Measurements from ENCODE around the gene MKS1.

MKS1 gene

GRCh38 chr17:58245428-58246103 lies 26.5 kb upstream of the MKS1 start:
- no peak for TF ChIP-seq PAX5 (IDR thresholded peaks at IDR 0.05; ENCODE audit: insufficient read depth, low read length, severe bottlenecking)
- no peak for TF ChIP-seq POLR2A (IDR thresholded peaks at IDR 0.05; ENCODE audit: low read depth, low read length)
- no peak for TF ChIP-seq TAF1 (IDR thresholded peaks at IDR 0.05; ENCODE audit: low read depth, low read length)
- no peak for TF ChIP-seq SPI1 (IDR thresholded peaks at IDR 0.05; ENCODE audit: low read depth, low read length)
- TF ChIP-seq POLR2AphosphoS5 (IDR thresholded peaks at IDR 0.05; ENCODE audit: low read depth, low read length): no peak
- no peak for TF ChIP-seq POU2F2 (IDR thresholded peaks at IDR 0.05; ENCODE audit: low read depth, low read length)
- DNase-seq (ENCODE audit: insufficient read length, low spot score): no peak
- no peak for FAIRE-seq

- no peak for FAIRE-seq
- no peak for DNase-seq (ENCODE audit: insufficient read length, low spot score)
- TF ChIP-seq POLR2AphosphoS5 (IDR thresholded peaks at IDR 0.05; ENCODE audit: low read depth, low read length) (no peak), POU2F2 (IDR thresholded peaks at IDR 0.05; ENCODE audit: low read depth, low read length) (no peak), SPI1 (IDR thresholded peaks at IDR 0.05; ENCODE audit: low read depth, low read length) (no peak), TAF1 (IDR thresholded peaks at IDR 0.05; ENCODE audit: low read depth, low read length) (no peak)
These were observed 25.9 kb upstream of the MKS1 start for GRCh38 chr17:58244963-58245362.

- no peak for DNase-seq (ENCODE audit: insufficient read length, low spot score)
- no peak for TF ChIP-seq POLR2AphosphoS5 (IDR thresholded peaks at IDR 0.05; ENCODE audit: low read depth, low read length)
- TF ChIP-seq PAX5 (IDR thresholded peaks at IDR 0.05; ENCODE audit: insufficient read depth, low read length, severe bottlenecking): no peak
- no peak for TF ChIP-seq SPI1 (IDR thresholded peaks at IDR 0.05; ENCODE audit: low read depth, low read length)
- no peak for TF ChIP-seq POU2F2 (IDR thresholded peaks at IDR 0.05; ENCODE audit: low read depth, low read length)
- no peak for TF ChIP-seq POLR2A (IDR thresholded peaks at IDR 0.05; ENCODE audit: low read depth, low read length)
- TF ChIP-seq TAF1 (IDR thresholded peaks at IDR 0.05; ENCODE audit: low read depth, low read length): no peak
- FAIRE-seq: no peak
These were observed 23.2 kb upstream of the MKS1 start for GRCh38 chr17:58242171-58242784.

DNA sequence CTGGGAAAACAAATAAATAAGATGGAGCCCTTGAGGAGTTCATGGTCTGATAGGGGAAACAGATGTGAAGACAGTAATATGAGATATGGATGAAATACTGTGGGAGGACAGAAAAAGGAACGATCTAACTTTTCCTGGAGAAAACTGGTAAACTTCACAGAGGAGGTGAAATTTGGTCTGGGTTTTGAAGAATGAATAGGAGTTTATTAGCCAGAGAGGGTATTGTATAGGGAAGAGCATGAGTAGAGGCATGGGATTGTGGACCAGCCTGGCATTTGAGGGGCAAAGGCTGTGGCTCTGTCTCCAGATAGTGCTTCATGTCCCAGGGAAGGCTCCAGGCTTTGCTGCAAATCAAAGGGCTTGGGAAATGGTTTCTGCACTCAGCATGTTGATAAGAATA lies 20.9 kb upstream of the MKS1 start:
- TF ChIP-seq POLR2AphosphoS5 (IDR thresholded peaks at IDR 0.05; ENCODE audit: low read depth, low read length) (no peak), POLR2A (IDR thresholded peaks at IDR 0.05; ENCODE audit: low read depth, low read length) (no peak), POU2F2 (IDR thresholded peaks at IDR 0.05; ENCODE audit: low read depth, low read length) (no peak), TAF1 (IDR thresholded peaks at IDR 0.05; ENCODE audit: low read depth, low read length) (no peak), SPI1 (IDR thresholded peaks at IDR 0.05; ENCODE audit: low read depth, low read length) (no peak), PAX5 (IDR thresholded peaks at IDR 0.05; ENCODE audit: insufficient read depth, low read length, severe bottlenecking) (no peak)
- DNase-seq (ENCODE audit: insufficient read length, low spot score) (no peak), FAIRE-seq (no peak)

DNA sequence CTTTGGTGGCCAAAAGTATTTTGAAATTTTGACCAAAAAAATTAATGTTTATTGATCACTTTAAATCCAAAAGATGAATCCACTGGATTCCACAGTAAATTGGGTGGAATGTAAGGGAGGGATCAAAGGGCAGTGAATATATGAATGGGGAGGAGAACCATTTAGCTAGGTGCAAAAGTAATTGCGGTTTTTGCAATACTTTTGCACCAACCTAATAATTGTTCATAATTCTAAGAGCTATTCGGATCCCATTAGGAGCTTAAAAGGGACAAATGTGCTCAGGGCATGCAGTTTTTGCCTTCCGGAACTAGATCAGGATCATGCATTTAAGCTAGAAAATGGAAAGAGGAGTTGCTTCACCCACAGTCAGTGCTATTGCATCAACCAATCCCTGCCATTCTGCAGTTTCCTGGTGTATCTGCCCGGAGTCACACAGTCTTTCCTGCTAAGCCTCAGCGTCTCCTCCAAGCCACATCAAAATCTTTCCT lies 19.1 kb upstream of the MKS1 start, which contains the start of gene LPO:
TSS of gene LPO (plus strand) at position 438 of the 488 bp plus-strand sequence. CDS start 4,396 bp downstream, outside the sequence.
- FAIRE-seq: no peak

DNA sequence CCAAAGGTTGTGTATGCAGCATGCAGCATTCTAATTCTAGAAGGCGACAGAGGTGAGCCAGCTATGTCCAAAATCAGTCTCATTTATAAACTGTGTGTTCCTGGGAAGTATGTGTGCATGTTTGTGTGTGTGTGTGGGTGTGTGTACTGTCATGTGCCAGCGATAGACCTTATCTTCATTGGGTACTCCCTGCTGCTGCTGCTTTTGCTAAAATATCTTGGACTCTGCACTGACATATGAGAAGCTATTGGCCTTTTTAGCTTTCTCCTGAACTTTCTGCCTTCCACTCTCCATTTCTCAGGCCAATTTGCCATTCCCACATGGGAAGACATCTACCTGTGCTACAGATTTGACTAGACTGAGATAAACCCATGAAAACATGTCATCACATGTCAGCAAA lies 17.3 kb upstream of the MKS1 start:
- DNase-seq (ENCODE audit: insufficient read length, low spot score) (no peak), FAIRE-seq (no peak)
- TF ChIP-seq SPI1 (IDR thresholded peaks at IDR 0.05; ENCODE audit: low read depth, low read length): no peak
- no peak for TF ChIP-seq TAF1 (IDR thresholded peaks at IDR 0.05; ENCODE audit: low read depth, low read length)
- no peak for TF ChIP-seq POLR2A (IDR thresholded peaks at IDR 0.05; ENCODE audit: low read depth, low read length)
- TF ChIP-seq PAX5 (IDR thresholded peaks at IDR 0.05; ENCODE audit: insufficient read depth, low read length, severe bottlenecking): no peak
- TF ChIP-seq POLR2AphosphoS5 (IDR thresholded peaks at IDR 0.05; ENCODE audit: low read depth, low read length): no peak
- TF ChIP-seq POU2F2 (IDR thresholded peaks at IDR 0.05; ENCODE audit: low read depth, low read length): no peak

More for the DNA sequence above, 19.1 kb upstream of the MKS1 start, which contains the start of gene LPO:
- TF ChIP-seq POLR2AphosphoS5 (IDR thresholded peaks at IDR 0.05; ENCODE audit: low read depth, low read length): no peak
- TF ChIP-seq POU2F2 (IDR thresholded peaks at IDR 0.05; ENCODE audit: low read depth, low read length): no peak
- TF ChIP-seq PAX5 (IDR thresholded peaks at IDR 0.05; ENCODE audit: insufficient read depth, low read length, severe bottlenecking): no peak
- no peak for TF ChIP-seq SPI1 (IDR thresholded peaks at IDR 0.05; ENCODE audit: low read depth, low read length)
- no peak for TF ChIP-seq POLR2A (IDR thresholded peaks at IDR 0.05; ENCODE audit: low read depth, low read length)
- no peak for TF ChIP-seq TAF1 (IDR thresholded peaks at IDR 0.05; ENCODE audit: low read depth, low read length)
- DNase-seq (ENCODE audit: insufficient read length, low spot score): no peak

GRCh38 chr17:58235821-58236220 lies 16.8 kb upstream of the MKS1 start:
- FAIRE-seq (no peak), DNase-seq (ENCODE audit: insufficient read length, low spot score) (no peak)
- TF ChIP-seq TAF1 (IDR thresholded peaks at IDR 0.05; ENCODE audit: low read depth, low read length): no peak
- no peak for TF ChIP-seq POU2F2 (IDR thresholded peaks at IDR 0.05; ENCODE audit: low read depth, low read length)
- TF ChIP-seq POLR2AphosphoS5 (IDR thresholded peaks at IDR 0.05; ENCODE audit: low read depth, low read length): no peak
- TF ChIP-seq SPI1 (IDR thresholded peaks at IDR 0.05; ENCODE audit: low read depth, low read length): no peak
- TF ChIP-seq POLR2A (IDR thresholded peaks at IDR 0.05; ENCODE audit: low read depth, low read length): no peak
- no peak for TF ChIP-seq PAX5 (IDR thresholded peaks at IDR 0.05; ENCODE audit: insufficient read depth, low read length, severe bottlenecking)

GRCh38 chr17:58234512-58234911 lies 15.5 kb upstream of the MKS1 start:
- FAIRE-seq: peak; percentile 26
- DNase-seq (ENCODE audit: insufficient read length, low spot score): no peak
- no peak for TF ChIP-seq POU2F2 (IDR thresholded peaks at IDR 0.05; ENCODE audit: low read depth, low read length)
- TF ChIP-seq POLR2AphosphoS5 (IDR thresholded peaks at IDR 0.05; ENCODE audit: low read depth, low read length): no peak
- no peak for TF ChIP-seq PAX5 (IDR thresholded peaks at IDR 0.05; ENCODE audit: insufficient read depth, low read length, severe bottlenecking)
- TF ChIP-seq SPI1 (IDR thresholded peaks at IDR 0.05; ENCODE audit: low read depth, low read length): no peak
- TF ChIP-seq TAF1 (IDR thresholded peaks at IDR 0.05; ENCODE audit: low read depth, low read length): no peak
- no peak for TF ChIP-seq POLR2A (IDR thresholded peaks at IDR 0.05; ENCODE audit: low read depth, low read length)

DNA sequence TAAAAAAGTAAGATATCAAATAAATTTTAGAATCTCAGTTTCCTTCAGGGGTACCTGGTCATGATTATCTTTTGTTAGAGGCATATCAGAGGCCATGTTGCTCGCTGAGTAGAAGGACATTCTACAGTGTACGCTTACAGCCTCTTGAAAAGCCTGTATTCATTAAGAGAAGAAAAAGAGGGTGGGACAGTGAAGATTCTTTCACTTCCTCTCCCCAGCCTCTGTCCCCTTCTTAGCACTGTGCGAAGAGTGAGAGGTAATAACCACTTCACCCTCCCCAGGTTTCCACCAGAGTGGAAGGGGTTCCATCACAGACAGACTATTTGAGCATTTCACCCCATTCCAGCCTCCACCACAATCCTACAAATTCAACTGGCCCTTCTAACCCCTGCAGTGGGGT lies 14.5 kb upstream of the MKS1 start:
- TF ChIP-seq SPI1 (IDR thresholded peaks at IDR 0.05; ENCODE audit: low read depth, low read length) (peak; percentile 99), POU2F2 (IDR thresholded peaks at IDR 0.05; ENCODE audit: low read depth, low read length) (no peak), PAX5 (IDR thresholded peaks at IDR 0.05; ENCODE audit: insufficient read depth, low read length, severe bottlenecking) (no peak)
- FAIRE-seq (peak; percentile 78), DNase-seq (ENCODE audit: insufficient read length, low spot score) (peak; percentile 38)

All from GM12891 (cell line).